Activated naive CD4-positive, alpha-beta T cell treated with anti-CD3 and anti-CD28 coated beads, Interleukin-2, amount 50 U/mL, for 24 hours (primary cell): Measurements from ENCODE around the gene NUAK1.

Experiments used
- H3K27ac Mint-ChIP-seq: one replicate; pipeline ENCODE4 v1.8.0; 2021; ENCODE audit warnings: mild to moderate bottlenecking, mixed read lengths
- H3K27me3 Mint-ChIP-seq: one replicate; pipeline ENCODE4 v1.8.0; 2021; ENCODE audit warnings: mixed read lengths
- H3K36me3 Mint-ChIP-seq: one replicate; pipeline ENCODE4 v1.8.0; 2021; ENCODE audit warnings: mixed read lengths
- H3K4me1 Mint-ChIP-seq: one replicate; pipeline ENCODE4 v1.8.0; 2021; ENCODE audit warnings: mixed read lengths
- H3K4me3 Mint-ChIP-seq: one replicate; pipeline ENCODE4 v1.8.0; 2021; ENCODE audit warnings: mild to moderate bottlenecking, mixed read lengths
- H3K9me3 Mint-ChIP-seq: one replicate; pipeline ENCODE4 v1.8.0; 2021; ENCODE audit warnings: mixed read lengths

Gene NUAK1

DNA sequence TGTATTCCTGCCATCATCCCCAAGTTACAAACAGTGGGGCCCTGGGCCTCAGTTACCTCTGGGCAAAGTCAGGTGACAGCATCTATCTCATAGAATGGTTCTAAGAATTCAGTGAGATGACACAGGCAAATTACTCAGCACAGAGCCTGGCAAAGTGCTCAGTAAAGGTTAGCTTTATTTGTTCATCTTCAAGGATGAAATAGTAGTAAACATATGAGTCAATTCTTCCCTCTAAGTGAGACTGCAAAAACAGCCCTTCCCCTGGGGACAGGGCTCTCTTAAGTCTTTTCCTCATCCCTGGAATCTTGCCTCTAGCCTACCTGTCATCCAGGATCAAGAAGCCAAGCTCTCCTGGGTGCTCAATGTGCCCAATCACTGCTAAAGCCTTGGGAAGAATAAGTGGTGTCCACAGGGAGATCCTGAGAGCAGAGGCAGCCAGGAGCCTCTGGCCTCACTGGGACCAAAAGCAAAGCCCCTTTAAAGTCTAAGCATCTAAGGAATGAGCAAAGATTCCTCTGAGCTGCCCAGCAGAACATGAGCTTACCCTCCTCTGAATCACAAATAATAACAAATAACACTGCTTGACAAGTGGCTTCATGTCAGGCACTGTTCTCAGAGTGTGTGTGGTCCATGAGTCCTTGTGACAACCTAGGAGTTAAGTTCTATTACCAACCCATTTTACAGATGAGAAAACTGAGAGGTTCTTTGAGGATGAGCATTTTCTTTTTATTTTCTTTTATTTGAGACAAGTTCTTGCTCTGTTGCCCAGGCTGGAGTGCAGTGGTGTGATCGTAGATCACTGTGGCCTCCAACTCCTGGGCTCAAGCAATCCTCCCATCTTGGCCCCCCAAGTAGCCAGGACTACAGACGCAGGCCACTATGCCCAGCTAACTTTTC lies 12.1 kb downstream of the NUAK1 start:
- H3K4me1 Mint-ChIP-seq = no peaks in the 10 kb centered on the region
- H3K27me3 Mint-ChIP-seq = peaks cover 9% of the 10 kb centered on the region
- H3K4me3 Mint-ChIP-seq = no peak overlapping the region
- H3K9me3 Mint-ChIP-seq = no peaks in the 10 kb centered on the region
- H3K27ac Mint-ChIP-seq = no peak overlapping the region
- no peaks in the 10 kb centered on the region for H3K36me3 Mint-ChIP-seq

DNA sequence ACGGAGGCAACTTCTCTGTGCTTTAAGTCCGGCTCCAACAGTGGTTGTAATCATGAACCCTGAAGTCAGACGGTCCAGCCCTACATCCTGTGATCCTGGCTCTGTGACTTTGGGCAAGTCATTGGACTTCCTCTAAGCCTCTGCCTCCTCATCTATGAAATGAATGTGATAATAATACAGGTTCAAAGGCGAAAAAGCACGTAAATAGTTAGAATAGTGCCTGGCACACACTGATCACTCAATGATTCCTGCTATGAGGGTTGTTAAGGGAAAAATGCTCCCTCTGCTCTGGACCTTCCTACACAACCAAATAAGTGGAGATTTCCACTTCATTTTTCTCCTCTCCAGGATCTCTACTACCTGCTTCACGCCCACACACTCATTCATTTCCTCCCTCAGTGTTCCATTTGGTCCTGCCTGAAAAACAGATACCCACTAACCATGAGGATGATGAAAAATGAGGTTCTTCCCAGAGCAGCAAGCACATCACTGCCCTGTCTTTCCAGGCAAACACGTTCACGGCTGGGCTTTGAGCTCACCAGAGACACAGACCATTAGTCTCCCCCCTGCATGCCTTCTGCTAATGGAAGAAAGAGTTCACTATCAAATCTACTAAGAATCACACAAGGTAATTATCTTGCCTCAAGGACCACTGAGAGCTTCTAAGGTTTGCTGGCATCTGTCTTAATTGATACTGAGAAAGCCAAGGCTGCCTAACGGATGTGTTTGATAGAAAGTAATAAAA lies 13.2 kb downstream of the NUAK1 start:
- Mint-ChIP-seq H3K9me3 (no peaks in the 10 kb centered on the region), H3K36me3 (no peaks in the 10 kb centered on the region), H3K4me3 (no peak overlapping the region), H3K27me3 (peaks cover 7% of the 10 kb centered on the region), H3K4me1 (no peaks in the 10 kb centered on the region), H3K27ac (no peak overlapping the region)

DNA sequence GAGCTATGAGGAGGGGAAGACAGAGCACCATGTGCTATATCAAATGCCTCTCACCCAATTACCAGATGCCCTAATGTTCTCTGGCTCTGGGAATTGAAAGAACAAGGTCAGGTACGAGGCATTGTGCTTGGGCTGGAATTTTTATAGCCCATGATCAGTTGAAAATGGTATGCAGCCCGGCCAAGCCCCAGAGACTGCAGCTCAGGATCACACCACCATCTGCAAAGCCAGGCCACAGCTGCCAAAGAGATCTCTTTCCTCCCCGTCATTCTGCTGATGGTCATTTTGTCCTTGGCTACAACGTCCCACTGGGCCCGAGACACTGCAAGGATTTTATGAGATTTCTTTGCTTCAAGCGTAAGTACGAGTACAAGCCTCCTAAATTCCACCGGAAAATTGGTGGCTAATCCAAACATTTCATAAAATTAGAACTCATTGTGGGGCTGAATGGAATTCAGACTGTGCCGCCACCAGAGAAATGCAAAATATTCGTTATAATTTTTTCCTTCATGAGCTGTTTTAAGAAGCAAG lies 15.1 kb downstream of the NUAK1 start:
- no peaks in the 10 kb centered on the region for H3K4me1 Mint-ChIP-seq
- no peak overlapping the region for H3K4me3 Mint-ChIP-seq
- peaks cover 5% of the 10 kb centered on the region for H3K27me3 Mint-ChIP-seq
- no peaks in the 10 kb centered on the region for H3K9me3 Mint-ChIP-seq
- no peak overlapping the region for H3K27ac Mint-ChIP-seq
- no peaks in the 10 kb centered on the region for H3K36me3 Mint-ChIP-seq

GRCh38 chr12:106123110-106123509 lies 15.6 kb downstream of the NUAK1 start:
- Mint-ChIP-seq H3K4me1 (no peaks in the 10 kb centered on the region), H3K27ac (no peak overlapping the region), H3K4me3 (no peak overlapping the region), H3K9me3 (no peaks in the 10 kb centered on the region), H3K36me3 (no peaks in the 10 kb centered on the region), H3K27me3 (peaks cover 5% of the 10 kb centered on the region)

DNA sequence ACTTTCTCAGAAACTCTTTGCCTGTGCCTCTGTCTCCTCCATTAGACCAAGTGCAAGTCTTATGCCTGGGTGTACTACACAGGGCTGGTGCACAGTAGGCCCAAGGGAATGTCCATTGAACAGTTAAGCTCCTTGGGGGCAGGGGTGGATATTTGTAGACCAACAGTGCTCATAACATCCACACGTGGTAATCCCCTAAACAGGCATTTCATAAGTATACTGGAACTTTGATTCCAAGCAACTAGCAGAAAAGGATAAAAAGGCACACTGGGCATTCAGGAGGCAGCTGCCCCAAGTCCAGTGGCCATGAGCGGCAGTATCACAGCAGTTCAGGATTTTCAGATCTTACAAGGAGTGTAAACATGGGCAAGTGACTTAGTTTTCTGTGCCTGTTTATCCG lies 16.8 kb downstream of the NUAK1 start:
- no peaks in the 10 kb centered on the region for H3K4me1 Mint-ChIP-seq
- H3K36me3 Mint-ChIP-seq = no peaks in the 10 kb centered on the region
- H3K9me3 Mint-ChIP-seq = no peaks in the 10 kb centered on the region
- no peak overlapping the region for H3K4me3 Mint-ChIP-seq
- H3K27me3 Mint-ChIP-seq = peaks cover 5% of the 10 kb centered on the region
- H3K27ac Mint-ChIP-seq = no peak overlapping the region

DNA sequence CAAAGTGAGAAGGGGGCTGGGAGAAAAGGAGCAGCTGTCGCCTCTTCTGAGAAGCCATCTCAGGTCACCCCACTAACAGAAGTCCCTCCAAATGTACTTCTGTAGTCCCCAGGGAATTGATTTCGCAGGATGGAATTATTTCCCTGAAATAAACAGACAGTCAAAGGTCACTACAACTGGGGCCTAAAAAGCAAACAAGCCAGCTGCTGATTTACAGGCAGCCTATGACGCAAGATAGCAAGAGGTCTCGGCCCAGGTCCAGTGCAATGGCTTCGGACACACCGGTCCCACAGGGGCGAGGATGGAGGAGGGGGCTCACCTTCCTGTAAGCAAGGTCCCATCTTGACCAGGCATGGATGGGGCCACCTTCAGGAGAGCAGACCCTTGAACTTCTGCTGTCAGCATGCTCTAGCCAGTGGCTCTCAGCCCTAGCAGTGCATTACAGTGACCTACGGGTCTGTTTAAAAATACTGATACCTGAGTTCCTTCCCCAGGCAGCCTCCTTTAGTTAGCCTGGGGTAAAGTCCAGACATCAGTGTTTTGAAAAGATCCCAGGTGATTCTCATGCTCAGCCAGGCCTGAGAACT lies 18.1 kb downstream of the NUAK1 start:
- Mint-ChIP-seq H3K36me3 (no peaks in the 10 kb centered on the region), H3K27me3 (peaks cover 3% of the 10 kb centered on the region), H3K4me3 (no peak overlapping the region), H3K4me1 (no peaks in the 10 kb centered on the region), H3K9me3 (no peaks in the 10 kb centered on the region), H3K27ac (no peak overlapping the region)

DNA sequence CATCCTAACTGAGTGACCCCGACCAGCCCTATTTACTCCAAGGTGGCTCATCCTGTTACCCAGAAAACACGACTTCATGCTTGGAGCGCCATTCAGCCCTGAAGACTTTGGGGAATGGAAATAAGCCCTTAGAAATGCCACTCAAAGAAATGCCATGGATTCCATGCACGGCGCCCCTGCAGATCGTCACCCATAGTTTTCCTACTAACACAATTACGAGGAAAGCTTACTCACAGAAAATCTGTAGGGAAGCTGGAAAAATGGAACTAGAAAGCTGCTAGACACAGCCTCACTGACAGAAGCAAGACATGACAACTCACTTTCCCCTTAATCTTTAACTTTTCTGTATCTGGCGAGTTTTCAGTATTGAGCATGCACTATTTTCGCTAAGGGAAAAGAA lies 19.5 kb downstream of the NUAK1 start:
- no peaks in the 10 kb centered on the region for H3K4me1 Mint-ChIP-seq
- no peak overlapping the region for H3K27ac Mint-ChIP-seq
- H3K4me3 Mint-ChIP-seq = no peak overlapping the region
- no peaks in the 10 kb centered on the region for H3K9me3 Mint-ChIP-seq
- no peaks in the 10 kb centered on the region for H3K27me3 Mint-ChIP-seq
- no peaks in the 10 kb centered on the region for H3K36me3 Mint-ChIP-seq

- no peak overlapping the region for H3K4me3 Mint-ChIP-seq
- H3K9me3 Mint-ChIP-seq = no peaks in the 10 kb centered on the region
These were observed 20.2 kb downstream of the NUAK1 start for GRCh38 chr12:106118381-106119130.

GRCh38 chr12:106115440-106115839 lies 23.3 kb downstream of the NUAK1 start:
- Mint-ChIP-seq H3K4me3 (no peak overlapping the region), H3K27ac (no peak overlapping the region), H3K4me1 (no peaks in the 10 kb centered on the region), H3K36me3 (no peaks in the 10 kb centered on the region), H3K27me3 (no peaks in the 10 kb centered on the region), H3K9me3 (no peaks in the 10 kb centered on the region)

More at GRCh38 chr12:106118381-106119130, 20.2 kb downstream of the NUAK1 start:
- no peaks in the 10 kb centered on the region for H3K36me3 Mint-ChIP-seq
- H3K27me3 Mint-ChIP-seq = no peaks in the 10 kb centered on the region
- no peaks in the 10 kb centered on the region for H3K4me1 Mint-ChIP-seq
- H3K27ac Mint-ChIP-seq = no peak overlapping the region

GRCh38 chr12:106114447-106115068 lies 24.2 kb downstream of the NUAK1 start:
- H3K4me3 Mint-ChIP-seq = no peak overlapping the region
- H3K4me1 Mint-ChIP-seq = no peaks in the 10 kb centered on the region
- no peaks in the 10 kb centered on the region for H3K36me3 Mint-ChIP-seq
- no peaks in the 10 kb centered on the region for H3K9me3 Mint-ChIP-seq
- no peak overlapping the region for H3K27ac Mint-ChIP-seq
- peaks cover 4% of the 10 kb centered on the region for H3K27me3 Mint-ChIP-seq

GRCh38 chr12:106113824-106114446 lies 24.8 kb downstream of the NUAK1 start:
- Mint-ChIP-seq H3K36me3 (no peaks in the 10 kb centered on the region), H3K27me3 (peaks cover 5% of the 10 kb centered on the region), H3K27ac (no peak overlapping the region), H3K4me1 (no peaks in the 10 kb centered on the region), H3K4me3 (no peak overlapping the region), H3K9me3 (no peaks in the 10 kb centered on the region)

GRCh38 chr12:106113446-106113823 lies 25.3 kb downstream of the NUAK1 start:
- H3K4me3 Mint-ChIP-seq = no peak overlapping the region
- no peaks in the 10 kb centered on the region for H3K4me1 Mint-ChIP-seq
- H3K27me3 Mint-ChIP-seq = peaks cover 5% of the 10 kb centered on the region
- H3K9me3 Mint-ChIP-seq = no peaks in the 10 kb centered on the region
- no peaks in the 10 kb centered on the region for H3K36me3 Mint-ChIP-seq
- H3K27ac Mint-ChIP-seq = no peak overlapping the region

GRCh38 chr12:106113042-106113441 lies 25.7 kb downstream of the NUAK1 start:
- Mint-ChIP-seq H3K36me3 (no peaks in the 10 kb centered on the region), H3K9me3 (no peaks in the 10 kb centered on the region)

DNA sequence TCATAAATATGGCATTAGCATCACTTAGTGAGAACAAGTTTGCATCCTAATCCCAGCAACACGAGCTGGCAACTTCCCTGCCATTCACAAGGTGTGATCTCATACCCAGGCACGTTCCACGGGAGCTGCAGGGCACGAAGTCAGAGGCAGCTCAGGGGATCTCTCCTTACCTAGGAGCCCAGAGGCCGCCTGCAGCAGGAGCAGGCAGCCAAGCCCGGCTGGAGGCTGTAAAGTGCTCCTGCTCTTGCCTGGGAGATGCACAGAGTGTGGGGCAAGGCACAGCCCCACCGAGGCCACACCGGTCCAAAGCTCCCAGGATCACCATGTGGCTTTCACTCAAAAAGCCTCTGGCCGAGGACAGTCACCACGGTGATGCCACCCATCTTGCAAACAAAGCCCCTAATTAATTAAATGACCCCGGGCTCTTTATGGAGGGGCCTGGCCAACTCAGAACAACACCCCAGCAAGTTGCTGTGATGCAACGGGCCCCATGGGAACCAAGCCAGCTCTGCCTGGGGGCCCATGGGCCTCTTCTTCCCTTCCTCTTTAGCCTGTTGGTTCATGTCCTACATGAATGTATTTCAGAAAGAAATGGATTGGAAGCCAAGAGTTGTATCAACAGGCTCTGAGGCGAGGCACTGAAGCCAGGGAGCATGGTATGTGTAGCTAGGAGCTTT lies 26.5 kb downstream of the NUAK1 start:
- no peaks in the 10 kb centered on the region for H3K36me3 Mint-ChIP-seq
- H3K9me3 Mint-ChIP-seq = no peaks in the 10 kb centered on the region
- H3K4me3 Mint-ChIP-seq = no peak overlapping the region
- H3K4me1 Mint-ChIP-seq = no peaks in the 10 kb centered on the region
- H3K27me3 Mint-ChIP-seq = peaks cover 10% of the 10 kb centered on the region
- H3K27ac Mint-ChIP-seq = no peak overlapping the region

More at GRCh38 chr12:106113042-106113441, 25.7 kb downstream of the NUAK1 start:
- Mint-ChIP-seq H3K4me3 (no peak overlapping the region), H3K4me1 (no peaks in the 10 kb centered on the region), H3K27ac (no peak overlapping the region), H3K27me3 (peaks cover 5% of the 10 kb centered on the region)
